Left renal cortex interstitium (tissue), 4 donors: ENCODE data around the gene SDS. TPM values are rescaled to one million over a fixed set of nuclear protein-coding genes. Genes with fewer than 3 reads are reported as not detected.

Experiments used
- DNase-seq, 4 donors: peaks; one replicate each; pipeline ENCODE4 v3.0.0-alpha.2; 2013; ENCODE audit warnings: low read depth in 4 of 4, low spot score in 2 of 4, missing footprints in 1 of 4
- polyA plus RNA-seq, 4 donors: library from polyadenylated mRNA; unstranded; fragments of 120-200 nt; gene quantifications; one replicate each; pipeline ENCODE4 v1.2.1, GENCODE V29; 2013; ENCODE audit not compliant: insufficient read length in 4 of 4

SDS gene
- polyA plus RNA-seq, 4 donors = 0.17 to 0.44 (median 0.35) TPM

DNA sequence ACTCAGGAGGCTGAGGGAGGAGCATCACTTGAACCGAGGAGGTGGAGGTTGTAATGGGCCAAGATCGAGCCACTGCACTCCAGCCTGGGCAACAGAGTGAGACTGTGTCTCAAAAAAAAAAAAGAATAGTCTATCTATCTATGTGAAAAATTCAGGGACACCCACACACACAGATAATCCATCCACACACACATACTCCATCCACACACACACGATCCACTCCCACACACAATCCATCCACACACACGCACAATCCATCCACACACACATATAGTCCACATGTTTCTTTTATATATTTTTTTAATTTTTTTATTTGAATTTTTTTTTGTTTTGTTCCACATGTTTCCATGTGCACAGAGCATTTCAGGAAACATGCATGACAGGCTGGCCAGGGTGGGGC, 3.3 kb downstream of the SDS start:
- DNase-seq = no peak

DNA sequence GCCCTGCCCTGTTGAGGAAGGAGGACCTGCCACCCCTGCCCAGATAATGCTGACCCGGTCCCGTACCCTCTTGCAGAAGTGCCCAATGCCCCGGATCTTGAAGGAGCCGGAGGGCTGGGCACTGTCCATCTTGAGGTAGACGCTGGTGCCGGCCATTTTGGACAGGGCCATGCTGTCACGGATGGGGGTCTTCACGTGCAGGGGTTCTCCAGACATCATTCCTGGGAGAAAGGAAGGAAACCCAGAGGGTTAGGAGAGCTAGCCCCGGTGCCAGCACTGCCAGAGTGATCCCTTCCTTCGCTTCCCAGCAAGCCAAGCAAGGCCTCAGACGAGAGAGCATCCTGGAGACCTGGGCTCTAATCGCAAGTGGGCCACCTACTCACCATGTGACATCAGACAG, 4.2 kb downstream of the SDS start:
- no peak for DNase-seq

DNA sequence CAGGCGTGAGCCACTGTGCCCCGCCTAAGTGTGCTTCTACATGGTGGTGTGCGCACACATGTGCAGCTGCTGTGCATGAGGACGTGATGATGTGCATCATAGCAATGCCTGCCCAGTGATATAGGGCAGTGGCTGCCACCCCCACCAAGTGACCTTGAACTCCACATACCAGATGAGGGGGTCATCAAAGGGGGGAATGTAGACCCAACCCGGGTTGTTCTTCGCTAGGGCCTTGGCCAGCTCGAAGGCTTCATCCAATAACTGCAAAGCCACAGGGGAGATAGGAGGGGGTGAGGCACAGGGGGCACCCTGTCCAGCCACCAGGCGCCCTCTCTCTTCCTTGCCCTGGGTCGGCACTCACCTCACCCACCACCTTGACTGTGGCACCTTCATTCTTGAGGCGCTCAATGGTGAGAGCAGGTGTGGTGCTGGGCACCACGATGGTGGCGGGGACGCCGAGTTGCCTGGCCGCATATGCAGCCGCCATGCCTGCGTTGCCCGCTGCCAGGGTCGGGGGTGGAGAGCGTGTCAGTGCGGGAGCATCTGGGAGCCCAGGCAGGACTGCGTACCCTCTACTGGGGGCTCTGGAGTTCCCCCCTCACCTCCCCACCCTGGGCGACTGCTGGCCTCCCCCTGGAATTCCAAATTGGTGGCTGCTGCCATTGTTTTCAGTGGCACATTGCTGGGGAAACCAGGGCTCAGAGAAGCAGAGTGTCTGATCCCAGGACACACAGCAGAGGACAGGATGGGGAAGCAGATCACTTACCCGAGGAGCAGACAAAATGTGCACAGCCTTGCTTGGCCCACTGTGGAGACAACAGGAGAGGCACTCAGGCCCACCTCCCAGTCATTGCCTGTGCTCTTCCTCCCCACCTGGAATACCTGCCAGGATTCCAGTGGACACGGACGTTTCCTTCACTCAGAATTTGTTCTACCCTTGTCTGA, 5.1 kb downstream of the SDS start:
- DNase-seq = no peak

DNA sequence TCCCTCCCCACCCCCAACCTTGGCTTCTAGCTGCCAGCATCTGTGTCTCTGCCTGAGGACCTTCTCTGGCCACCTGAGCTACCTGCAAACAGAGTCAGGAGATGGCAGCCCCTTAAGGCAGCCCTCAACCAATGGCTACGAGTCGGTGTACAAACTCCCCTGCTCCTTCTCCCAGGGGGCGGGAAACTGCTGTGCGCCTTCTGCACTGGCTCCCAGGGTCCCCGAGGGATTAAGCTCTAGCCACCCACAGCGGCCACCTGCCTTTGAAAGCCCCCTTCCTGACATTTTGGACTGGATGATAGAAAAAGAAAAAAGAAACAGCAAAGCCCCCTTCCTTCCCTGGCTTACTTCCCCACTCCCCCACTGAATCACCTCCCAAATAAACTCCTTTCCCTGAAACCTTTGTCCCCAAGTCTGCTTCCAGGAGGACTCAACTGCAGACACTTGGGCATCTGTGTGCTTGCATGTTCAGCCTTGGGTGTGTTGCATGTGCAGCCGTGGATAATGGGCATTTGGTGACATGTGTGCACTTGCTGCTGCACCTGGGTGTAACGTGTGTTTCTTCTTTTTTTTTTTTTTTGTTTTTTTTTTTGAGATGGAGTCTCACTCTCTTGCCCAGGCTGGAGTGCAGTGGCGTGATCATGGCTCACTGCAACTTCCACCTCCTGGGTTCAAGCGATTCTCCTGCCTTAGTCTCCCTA, 6.0 kb downstream of the SDS start:
- DNase-seq = no peak

DNA sequence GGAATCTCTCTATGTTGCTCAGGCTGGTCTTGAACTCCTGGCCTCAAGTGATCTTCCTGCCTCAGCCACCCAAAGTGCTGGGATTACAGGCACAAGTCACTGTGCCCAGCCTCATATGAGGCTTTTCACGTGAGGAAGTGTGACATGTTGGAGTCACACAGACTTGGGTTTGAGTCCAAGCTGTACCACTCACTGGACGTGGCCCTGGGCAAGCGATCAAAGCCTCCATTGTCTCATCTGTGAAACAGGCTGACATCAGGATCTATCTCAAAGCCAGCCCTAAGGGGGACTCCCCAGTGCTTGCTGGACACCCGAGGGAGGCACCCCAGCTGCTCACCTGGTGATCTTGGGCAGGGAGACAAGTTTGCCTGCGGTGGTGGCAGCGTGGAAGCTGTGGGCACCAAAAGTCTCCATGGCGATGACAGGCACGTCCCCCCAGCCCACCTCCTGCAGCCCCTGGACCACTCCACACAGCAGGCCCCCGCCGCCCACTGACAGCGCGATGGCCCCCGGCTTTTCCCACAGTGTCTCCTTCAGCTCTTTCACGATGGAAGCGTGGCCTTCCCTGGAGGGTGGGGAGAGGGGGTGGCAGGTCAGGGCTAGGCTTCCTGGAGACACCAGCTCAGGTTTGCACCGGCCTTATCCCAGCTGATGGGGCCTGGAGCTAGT, 6.7 kb downstream of the SDS start:
- no peak for DNase-seq

DNA sequence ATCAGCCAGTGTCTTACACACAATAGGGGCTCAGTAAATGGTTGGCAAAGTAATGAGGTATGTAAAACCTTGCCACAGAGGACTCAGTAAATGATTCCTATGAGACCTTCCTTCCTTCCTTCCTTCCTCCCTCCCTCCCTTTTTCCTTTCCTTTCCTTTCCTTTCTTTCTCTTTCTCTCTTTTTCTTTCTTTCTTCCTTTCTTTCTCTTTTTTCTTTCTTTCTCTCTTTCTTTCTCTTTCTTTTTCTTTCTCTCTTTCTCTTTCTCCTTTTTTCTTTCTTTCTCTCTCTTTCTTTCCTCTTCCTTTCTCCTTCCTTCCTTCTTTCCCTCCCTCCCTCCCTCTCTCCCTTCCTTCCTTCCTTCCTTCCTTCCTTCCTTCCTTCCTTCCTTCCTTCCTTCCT, 7.5 kb downstream of the SDS start:
- DNase-seq = no peak

DNA sequence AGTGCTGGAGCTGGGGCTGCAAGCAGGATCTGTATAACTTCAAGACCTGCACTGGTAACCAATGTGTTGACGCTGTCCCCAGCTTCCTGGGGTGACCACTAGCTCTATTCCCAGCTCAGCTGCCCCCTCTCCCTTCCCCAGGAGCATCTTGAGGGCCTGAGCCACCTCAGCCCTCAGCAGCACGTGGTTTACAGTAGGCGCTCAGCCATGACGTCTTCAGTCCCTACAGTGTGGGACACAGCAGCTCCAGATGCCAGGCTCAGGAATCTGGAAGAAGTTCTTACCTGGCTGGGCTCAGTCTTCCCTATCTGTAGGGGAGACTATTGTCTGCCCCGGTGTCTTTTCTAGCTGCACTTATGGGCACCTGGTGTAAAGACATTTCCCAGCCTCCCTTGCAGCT, 8.6 kb downstream of the SDS start:
- no peak for DNase-seq

DNA sequence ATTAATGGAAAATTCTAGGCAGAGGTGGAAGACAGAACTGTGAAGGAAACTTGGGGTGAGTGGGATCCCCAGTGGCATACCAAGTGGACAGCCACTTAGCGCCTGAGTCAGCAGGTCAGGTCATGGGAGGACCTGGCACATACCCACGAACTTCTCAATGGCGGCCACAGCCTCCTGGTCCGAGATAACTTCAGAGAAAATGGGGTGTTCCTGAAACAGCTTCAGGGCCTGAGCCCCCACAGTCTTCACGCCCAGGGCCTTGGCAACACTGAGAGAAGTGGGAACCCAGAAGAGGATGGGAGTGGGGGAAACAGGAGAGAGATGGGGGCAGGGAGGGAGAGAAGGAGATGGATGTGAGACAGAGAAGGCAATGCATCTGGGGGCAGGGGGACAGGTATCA, 9.9 kb downstream of the SDS start:
- DNase-seq = no peak

DNA sequence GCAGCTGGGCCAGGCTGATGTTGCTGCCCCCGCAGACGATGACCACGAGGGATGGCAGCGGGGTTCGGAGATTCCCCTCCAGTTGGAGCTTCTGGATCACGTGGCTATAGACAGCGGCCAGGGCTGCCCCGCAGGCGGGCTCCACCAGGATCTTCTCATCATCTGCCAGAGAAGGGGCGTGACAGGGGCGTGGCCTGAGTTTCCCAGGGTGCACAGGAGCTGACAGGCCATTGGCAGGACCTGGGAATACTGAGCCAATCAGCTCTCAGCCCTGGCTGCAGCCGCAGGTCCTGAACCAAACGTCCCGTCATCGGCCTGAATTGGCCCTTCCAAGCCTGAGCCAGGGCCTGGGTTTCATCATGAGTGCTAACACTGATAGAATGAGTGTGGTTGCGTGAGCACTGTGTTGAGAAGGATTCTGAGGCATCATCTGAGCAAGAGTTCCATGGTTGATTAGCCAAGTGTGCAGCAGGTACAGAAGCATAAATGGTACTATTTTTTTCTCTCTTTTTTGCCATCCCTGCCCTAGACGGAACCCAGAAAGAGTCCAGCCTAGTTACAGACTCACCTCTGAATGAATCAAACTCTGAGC, 10.6 kb downstream of the SDS start:
- no peak for DNase-seq

DNA sequence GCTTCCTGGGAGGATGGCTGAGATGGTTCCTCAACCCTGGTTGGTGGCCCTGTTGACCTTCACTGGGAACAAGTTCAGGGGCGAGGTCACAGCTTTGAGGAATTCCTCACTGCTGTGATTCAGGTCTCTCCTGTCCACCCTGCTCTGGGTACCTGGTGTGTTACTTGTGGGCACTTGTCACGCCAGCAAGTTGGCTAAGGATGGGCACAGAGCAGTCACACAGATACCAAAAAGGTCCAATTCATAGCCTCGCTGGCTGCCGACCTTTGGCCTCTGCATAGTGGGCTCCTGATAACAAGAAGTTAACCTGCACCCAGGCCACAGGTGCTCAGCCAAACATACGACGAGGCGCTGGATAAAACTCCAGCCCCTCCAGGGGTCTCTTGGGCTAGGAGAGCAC, 11.2 kb downstream of the SDS start:
- no peak for DNase-seq

DNA sequence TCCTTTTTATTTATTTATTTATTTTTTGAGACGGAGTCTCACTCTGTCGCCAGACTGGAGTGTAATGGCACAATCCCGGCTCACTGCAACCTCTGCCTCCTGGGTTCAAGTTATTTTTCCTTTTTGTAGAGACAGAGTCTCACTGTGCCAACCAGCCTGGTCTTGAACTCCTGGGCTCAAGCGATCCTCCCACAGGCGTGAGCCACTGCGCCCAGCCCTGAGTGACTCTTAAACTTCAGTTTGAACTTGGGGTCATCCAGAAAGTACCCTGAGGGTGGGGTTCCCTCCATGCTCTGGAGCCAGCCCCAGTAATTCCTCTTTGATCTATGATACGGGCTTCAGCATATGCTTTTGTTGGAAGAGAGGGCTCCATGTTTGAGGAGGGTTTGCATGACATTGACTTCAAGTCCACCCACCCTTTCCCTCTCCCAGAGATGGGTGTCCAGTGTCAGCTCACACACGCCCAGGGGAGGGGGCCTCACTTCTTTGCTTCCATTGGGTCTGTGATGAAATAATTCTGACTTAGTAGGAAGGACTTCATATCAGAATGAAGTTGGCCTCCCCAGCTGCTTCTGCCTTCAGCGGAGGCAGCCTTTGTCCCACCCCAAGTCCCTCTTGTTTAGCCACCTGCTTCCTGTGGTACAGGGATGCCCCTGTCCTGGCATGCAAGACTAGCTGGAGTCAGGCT, 11.9 kb downstream of the SDS start:
- DNase-seq = no peak

DNA sequence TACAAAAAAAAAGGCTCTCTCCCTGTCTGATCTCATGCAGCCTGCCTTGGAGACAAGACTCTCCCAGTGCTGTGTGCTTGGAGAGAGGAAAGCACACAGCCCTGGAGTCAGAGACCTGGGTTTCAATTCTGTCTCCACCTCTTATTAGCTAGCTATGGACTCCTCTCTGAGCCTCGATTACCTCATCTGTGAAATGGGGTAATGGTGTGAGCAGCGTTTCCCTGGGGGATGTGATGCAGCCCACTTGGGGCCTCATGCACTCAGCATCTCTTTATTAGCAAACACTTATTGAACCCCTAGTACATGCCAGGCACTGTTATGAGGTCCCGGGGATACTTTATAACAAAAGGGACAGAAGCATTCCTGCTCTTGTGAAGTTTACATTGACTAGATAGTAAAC, 12.5 kb downstream of the SDS start:
- DNase-seq = no peak

DNA sequence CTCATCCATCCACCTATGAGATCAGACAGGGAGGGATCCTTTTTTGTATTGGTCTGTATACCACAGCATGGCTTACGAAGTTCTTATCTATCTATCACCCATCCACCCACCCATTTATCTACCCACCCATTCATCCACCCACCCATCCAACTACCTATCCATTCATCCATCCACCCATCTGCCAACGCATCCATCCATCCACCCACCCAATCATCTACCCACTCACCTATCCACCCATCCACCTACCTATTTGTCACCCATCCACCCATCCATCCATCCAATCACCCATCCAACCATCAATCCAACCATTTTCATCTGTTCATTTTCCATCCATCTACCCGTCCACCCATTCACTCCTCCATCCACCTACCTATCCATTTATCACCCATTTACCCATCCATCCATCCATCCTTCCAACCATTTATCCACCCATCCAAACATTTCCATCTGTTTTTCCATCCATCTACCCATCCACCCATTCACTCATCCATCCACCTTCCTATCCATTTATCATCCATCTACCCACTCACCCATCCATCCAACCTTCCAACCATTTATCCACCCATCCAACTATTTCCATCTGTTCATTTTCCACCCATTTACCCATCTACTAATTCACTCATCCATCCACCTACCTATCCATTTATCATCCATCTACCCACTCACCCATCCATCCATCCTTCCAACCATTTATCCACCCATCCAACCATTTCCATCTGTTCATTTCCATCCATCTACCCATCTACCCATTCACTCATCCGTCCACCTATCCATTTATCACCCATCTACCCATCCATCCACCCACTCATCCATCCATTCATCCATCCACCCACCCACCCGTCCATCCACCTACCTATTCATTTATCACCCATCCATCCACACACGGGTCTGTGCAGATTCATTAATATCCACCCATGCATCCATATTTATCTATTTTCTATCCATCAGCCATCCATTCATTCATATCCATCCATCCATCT, 13.3 kb downstream of the SDS start:
- no peak for DNase-seq

DNA sequence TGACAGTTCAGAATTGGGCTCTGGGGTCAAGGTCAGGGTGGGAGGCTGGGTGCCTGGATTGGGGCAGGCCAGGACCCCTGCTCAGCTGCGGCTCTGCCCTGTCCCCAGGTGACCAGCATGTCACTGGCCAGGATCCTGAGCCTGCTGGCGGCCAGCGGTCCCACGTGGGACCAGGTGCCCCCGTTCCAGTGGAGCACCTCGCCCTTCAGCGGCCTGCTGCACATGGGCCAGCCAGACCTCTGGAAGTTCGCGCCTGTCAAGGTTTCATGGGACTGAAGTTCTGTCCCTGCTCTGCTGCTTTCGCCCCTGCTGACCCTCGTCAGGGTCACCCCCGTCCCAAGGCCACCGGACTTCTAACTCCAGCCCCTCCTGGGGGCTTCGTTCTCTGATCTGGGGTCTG, 15.3 kb downstream of the SDS start:
- DNase-seq = no peak

DNA sequence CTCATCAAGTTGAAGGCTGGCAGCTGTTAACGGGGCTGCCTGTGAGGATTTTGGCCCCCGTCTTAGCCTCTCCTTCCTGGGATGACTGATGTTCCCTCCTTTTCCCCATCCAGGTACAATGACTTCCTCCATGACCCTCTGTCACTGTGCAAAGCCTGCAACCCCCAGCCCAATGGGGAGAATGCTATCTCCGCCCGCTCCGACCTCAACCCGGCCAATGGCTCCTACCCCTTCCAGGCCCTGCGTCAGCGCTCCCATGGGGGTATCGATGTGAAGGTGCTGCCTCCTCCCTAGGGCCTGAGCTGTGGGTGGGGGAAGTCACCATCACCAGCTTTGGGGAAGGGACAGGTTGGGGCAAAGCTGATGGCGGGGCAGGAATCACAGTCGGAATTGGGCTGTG, 16.1 kb downstream of the SDS start:
- DNase-seq = no peak

DNA sequence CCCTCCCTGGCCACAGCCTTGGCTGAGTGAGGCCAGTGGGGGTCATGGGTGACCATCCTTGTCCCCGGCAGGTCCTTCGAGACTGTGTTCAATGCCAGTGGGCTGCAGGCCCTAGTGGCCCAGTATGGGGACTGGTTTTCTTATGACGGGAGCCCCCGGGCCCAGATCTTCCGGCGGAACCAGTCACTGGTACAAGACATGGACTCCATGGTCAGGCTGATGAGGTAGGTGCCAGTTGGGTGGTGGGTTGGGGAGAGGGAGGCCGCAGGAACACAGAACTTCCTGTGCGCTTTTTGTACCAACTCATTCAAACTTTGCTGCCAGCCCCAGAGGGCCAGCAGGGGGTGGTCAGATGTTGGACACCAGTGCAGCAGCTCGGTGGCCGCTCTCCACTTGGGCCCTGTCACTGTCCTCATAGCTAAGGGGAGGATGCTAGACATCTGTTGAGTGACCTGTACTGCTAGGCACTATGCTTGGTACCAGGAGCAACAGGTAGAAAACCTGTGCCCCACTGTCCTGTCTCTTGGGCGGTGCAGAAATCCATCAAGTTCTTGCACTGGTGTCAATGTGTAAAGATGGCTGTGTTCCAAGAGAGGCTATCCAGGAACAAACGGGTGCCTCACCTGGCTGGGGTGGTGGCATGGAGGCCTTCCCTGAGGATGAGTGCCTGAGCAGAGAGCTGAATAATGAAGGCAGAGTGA, 16.7 kb downstream of the SDS start:
- no peak for DNase-seq

DNA sequence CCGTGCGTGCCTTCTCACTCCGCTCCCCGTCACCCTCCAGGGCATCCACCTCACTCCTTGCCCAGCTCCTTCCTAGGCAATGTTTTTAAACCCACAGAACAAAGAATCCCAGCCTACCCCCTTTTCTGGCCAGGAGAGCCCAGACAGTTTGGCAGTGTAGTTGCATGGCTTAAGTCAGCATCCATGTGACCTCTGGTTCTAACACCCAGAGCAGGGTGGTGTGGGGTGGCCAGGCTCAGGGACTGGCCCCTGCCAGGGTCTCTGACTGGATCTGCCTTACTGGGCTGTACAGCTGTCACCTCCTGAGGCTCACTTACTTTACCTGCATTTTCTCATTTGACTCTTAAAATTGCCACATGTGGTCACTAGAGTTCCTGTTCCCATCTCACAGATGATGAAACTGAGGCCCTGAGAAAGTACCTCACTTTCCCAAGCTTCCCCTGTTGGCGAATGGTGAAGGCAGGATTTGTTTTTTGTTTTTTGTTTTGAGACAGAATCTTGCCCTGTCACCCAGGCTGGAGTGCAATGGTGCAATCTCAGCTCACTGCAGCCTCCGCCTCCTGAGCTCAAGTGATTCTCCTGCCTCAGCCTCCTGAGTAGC, 18.3 kb downstream of the SDS start:
- no peak for DNase-seq

DNA sequence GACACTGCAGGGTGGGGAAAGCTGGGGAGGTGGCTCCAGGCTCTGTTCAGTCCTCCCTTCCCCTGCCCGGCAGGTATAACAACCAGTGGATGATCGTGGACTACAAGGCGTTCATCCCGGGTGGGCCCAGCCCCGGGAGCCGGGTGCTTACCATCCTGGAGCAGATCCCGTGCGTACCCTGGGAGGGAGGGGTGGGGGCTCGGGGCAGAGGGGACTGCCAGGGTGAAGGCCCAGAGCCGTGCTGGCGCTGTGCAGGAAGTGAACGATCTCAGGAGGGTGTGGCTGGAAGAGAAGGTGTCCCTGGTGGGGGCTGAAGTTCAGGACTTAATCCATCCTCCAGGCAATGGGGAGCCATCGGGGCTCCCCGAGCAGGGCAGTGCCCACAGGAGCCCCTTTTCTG, 18.9 kb downstream of the SDS start:
- DNase-seq = no peak
